ENCODE results near the gene TAF3.

TAF3 gene

GRCh38 chr10:7876541-7877127 is 58.3 kb downstream of the TAF3 start:
- DNase-seq (ENCODE audit: low read depth), result no peak

GRCh38 chr10:7881119-7881518 is 62.8 kb downstream of the TAF3 start:
- DNase-seq (ENCODE audit: low read depth), result no peak

GRCh38 chr10:7886056-7886455 is 67.8 kb downstream of the TAF3 start:
- no peak for DNase-seq (ENCODE audit: low read depth)

GRCh38 chr10:7887174-7887816 is 69.0 kb downstream of the TAF3 start:
- no peak for DNase-seq (ENCODE audit: low read depth)

- DNase-seq (ENCODE audit: low read depth), result no peak
Measured at GRCh38 chr10:7889947-7890542, 71.7 kb downstream of the TAF3 start.

GRCh38 chr10:7890781-7891180 is 72.5 kb downstream of the TAF3 start:
- no peak for DNase-seq (ENCODE audit: low read depth)

GRCh38 chr10:7891634-7892033 is 73.3 kb downstream of the TAF3 start:
- DNase-seq (ENCODE audit: low read depth), result no peak

GRCh38 chr10:7892146-7892545 is 73.8 kb downstream of the TAF3 start:
- DNase-seq (ENCODE audit: low read depth), result no peak

- no peak for DNase-seq (ENCODE audit: low read depth)
Measured at GRCh38 chr10:7895699-7896090, 77.4 kb downstream of the TAF3 start.

- no peak for DNase-seq (ENCODE audit: low read depth)
Measured at GRCh38 chr10:7896297-7896696, 78.0 kb downstream of the TAF3 start.

GRCh38 chr10:7901256-7901655 is 83.0 kb downstream of the TAF3 start:
- DNase-seq (ENCODE audit: low read depth), result no peak

GRCh38 chr10:7902413-7902812 is 84.1 kb downstream of the TAF3 start:
- DNase-seq (ENCODE audit: low read depth), result no peak

GRCh38 chr10:7903851-7904250 is 85.5 kb downstream of the TAF3 start:
- DNase-seq (ENCODE audit: low read depth), result no peak

- DNase-seq (ENCODE audit: low read depth), result no peak
Measured at GRCh38 chr10:7906128-7906527, 87.8 kb downstream of the TAF3 start.

- DNase-seq (ENCODE audit: low read depth), result no peak
Measured at GRCh38 chr10:7908541-7909210, 90.4 kb downstream of the TAF3 start.

GRCh38 chr10:7913126-7913872 is 95.0 kb downstream of the TAF3 start:
- no peak for DNase-seq (ENCODE audit: low read depth)

GRCh38 chr10:7915923-7916536 is 97.7 kb downstream of the TAF3 start:
- DNase-seq (ENCODE audit: low read depth), result no peak

- no peak for DNase-seq (ENCODE audit: low read depth)
Measured at GRCh38 chr10:7917736-7918135, 99.4 kb downstream of the TAF3 start.

- no peak for DNase-seq (ENCODE audit: low read depth)
Measured at GRCh38 chr10:7922707-7923106, 104.4 kb downstream of the TAF3 start.

GRCh38 chr10:7928536-7928935 is 110.2 kb downstream of the TAF3 start:
- no peak for DNase-seq (ENCODE audit: low read depth)

GRCh38 chr10:7932301-7933036 is 114.2 kb downstream of the TAF3 start:
- no peak for DNase-seq (ENCODE audit: low read depth)

Data from HS-5 (cell line).